GM12892 (cell line): ENCODE data around the gene TLE3.

Experiments
- POLR2AphosphoS5 ChIP-seq: IDR thresholded peaks from 2 replicates; pipeline ENCODE4 v1.6.1; 2011; ENCODE audit warnings: low read depth, low read length, control low read depth
- TAF1 ChIP-seq: IDR thresholded peaks from 2 replicates; pipeline ENCODE4 v1.6.1; 2011; ENCODE audit warnings: low read depth, mild to moderate bottlenecking, control low read depth, low read length, borderline replicate concordance

GRCh38 chr15:70065006-70065722 lies 32.6 kb downstream of the TLE3 start:
- TF ChIP-seq TAF1, result no peak
- TF ChIP-seq POLR2AphosphoS5, result no peak
